Measurements from ENCODE around the gene LAIR1. TPM values are rescaled to one million over a fixed set of nuclear protein-coding genes. Genes with fewer than 3 reads are reported as not detected.

LAIR1 gene
- polyA plus RNA-seq, 1 of the 3 experiments (the other 2 are of a cell fraction), result not detected

DNA sequence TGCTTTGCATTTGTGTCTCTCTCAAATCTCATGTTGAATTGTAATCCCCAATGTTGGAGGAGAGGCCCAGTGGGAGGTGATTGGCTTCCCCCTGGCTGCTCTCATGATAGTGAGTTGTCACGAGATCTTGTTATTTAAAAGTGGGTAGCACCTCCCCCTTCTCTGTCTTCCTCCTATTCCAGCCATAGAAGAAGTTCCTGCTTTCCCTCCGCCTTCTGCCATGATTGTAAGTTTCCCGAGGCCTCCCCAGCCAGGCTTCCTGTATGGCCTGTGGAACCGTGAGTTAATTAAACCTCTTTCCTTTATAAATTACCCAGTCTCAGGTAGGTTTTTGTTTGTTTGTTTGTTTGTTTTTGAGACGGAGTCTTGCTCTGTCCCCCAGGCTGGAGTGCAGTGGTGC lies 29.6 kb downstream of the LAIR1 start:
- H4K20me1 ChIP-seq (ENCODE audit: insufficient read depth), result no peaks in the 10 kb centered on the region
- H3K9me2 ChIP-seq, result no peaks in the 10 kb centered on the region
- H3K27ac ChIP-seq (ENCODE audit: low read depth in 2 of 2, low read length in 1 of 2), result no peak overlapping the region
- H3K4me1 ChIP-seq (ENCODE audit: control insufficient read depth in 1 of 2, insufficient read depth in 2 of 2, low read depth in 1 of 2, low read length in 1 of 2), result no peaks in the 10 kb centered on the region
- peaks cover 78% of the 10 kb centered on the region for H3K27me3 ChIP-seq (ENCODE audit: insufficient read depth)
- H3K4me2 ChIP-seq, result no peak overlapping the region
- H3K36me3 ChIP-seq (replicated peaks in 1 of 2; ENCODE audit: control insufficient read depth in 1 of 2, insufficient read depth in 2 of 2, low read length in 1 of 2), result no peaks in the 10 kb centered on the region
- H2AFZ ChIP-seq (ENCODE audit: low read depth), result no peak overlapping the region
- WGBS (ENCODE audit: low lambda C conversion rate), result 16% methylated on average over 5 of the region's 5 CpGs
- no peak for DNase-seq
- H3F3A ChIP-seq (replicated peaks; ENCODE audit: insufficient read depth), result no peaks in the 10 kb centered on the region
- H3K79me2 ChIP-seq (ENCODE audit: insufficient read depth), result no peaks in the 10 kb centered on the region
- no peaks in the 10 kb centered on the region for H3K9me3 ChIP-seq
- ChIA-PET CTCF (no interaction called here), POLR2A (no interaction called here)
- no peak overlapping the region for H3K9ac ChIP-seq
- no peak for TF ChIP-seq GABPA (IDR thresholded peaks at IDR 0.05; ENCODE audit: low read depth)
- TF ChIP-seq MXI1 (IDR thresholded peaks at IDR 0.05; ENCODE audit: low read depth, low read length), result no peak
- no peak for TF ChIP-seq NFIC (IDR thresholded peaks at IDR 0.05; ENCODE audit: borderline replicate concordance)
- TF ChIP-seq, protein P1, sequence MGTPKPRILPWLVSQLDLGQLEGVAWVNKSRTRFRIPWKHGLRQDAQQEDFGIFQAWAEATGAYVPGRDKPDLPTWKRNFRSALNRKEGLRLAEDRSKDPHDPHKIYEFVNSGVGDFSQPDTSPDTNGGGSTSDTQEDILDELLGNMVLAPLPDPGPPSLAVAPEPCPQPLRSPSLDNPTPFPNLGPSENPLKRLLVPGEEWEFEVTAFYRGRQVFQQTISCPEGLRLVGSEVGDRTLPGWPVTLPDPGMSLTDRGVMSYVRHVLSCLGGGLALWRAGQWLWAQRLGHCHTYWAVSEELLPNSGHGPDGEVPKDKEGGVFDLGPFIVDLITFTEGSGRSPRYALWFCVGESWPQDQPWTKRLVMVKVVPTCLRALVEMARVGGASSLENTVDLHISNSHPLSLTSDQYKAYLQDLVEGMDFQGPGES (IDR thresholded peaks at IDR 0.05; ENCODE audit: low read depth, low read length), result no peak
- TF ChIP-seq FOSL2 (IDR thresholded peaks at IDR 0.05; ENCODE audit: borderline replicate concordance, low read depth), result no peak
- TF ChIP-seq, protein P2, sequence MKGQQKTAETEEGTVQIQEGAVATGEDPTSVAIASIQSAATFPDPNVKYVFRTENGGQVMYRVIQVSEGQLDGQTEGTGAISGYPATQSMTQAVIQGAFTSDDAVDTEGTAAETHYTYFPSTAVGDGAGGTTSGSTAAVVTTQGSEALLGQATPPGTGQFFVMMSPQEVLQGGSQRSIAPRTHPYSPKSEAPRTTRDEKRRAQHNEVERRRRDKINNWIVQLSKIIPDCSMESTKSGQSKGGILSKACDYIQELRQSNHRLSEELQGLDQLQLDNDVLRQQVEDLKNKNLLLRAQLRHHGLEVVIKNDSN (IDR thresholded peaks at IDR 0.05; ENCODE audit: borderline replicate concordance, low read depth), result no peak
- TF ChIP-seq FOXJ3 (CRISPR knock-in tag; IDR thresholded peaks at IDR 0.05), result no peak
- no peak overlapping the region for H3K4me3 ChIP-seq (ENCODE audit: low read depth in 2 of 2, low read length in 1 of 2)

DNA sequence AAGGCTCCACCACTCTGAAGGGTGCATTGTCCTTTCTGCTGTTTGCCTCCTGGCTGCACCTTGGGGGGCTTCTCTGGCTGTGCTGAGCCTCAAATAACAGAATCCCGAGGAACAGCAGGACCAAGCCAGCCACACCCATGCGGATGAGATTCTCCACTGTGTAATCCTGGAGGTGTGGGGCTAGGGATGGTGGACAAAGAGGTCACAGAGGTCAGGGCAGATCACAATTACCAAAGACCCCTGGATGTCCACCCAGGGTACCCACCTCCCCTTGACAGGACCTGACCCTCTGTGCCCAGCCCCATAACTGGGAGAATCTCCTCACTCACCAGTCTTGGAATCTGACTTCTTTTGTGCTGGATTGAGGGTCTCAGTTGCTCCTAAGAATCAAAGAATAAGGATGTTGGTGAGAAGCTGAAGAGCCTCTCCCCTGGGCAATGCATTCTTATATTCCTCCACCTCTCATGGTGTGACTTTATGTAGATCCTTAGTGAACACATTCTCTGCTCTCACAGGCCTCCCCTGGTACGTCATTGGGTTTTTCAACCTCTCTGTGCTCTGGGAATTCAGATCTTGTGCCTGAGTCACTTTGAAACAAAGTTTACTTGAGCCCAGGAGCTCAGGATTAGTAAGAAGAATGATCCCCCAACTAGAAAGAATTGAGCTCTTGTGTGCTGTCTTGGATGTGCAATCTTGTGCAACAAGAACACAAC lies 31.0 kb downstream of the LAIR1 start:
- no peaks in the 10 kb centered on the region for H3F3A ChIP-seq (replicated peaks; ENCODE audit: insufficient read depth)
- H3K79me2 ChIP-seq (ENCODE audit: insufficient read depth), result no peaks in the 10 kb centered on the region
- H2AFZ ChIP-seq (ENCODE audit: low read depth), result no peak overlapping the region
- DNase-seq, result no peak
- H3K4me3 ChIP-seq (ENCODE audit: low read depth in 2 of 2, low read length in 1 of 2), result no peak overlapping the region
- TF ChIP-seq, protein P3, sequence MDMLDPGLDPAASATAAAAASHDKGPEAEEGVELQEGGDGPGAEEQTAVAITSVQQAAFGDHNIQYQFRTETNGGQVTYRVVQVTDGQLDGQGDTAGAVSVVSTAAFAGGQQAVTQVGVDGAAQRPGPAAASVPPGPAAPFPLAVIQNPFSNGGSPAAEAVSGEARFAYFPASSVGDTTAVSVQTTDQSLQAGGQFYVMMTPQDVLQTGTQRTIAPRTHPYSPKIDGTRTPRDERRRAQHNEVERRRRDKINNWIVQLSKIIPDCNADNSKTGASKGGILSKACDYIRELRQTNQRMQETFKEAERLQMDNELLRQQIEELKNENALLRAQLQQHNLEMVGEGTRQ (IDR thresholded peaks at IDR 0.05; ENCODE audit: borderline replicate concordance, low read depth, low read length), result no peak
- TF ChIP-seq, protein P2 (IDR thresholded peaks at IDR 0.05; ENCODE audit: borderline replicate concordance, low read depth), result no peak
- no peak for TF ChIP-seq SMC3 (IDR thresholded peaks at IDR 0.05; ENCODE audit: low read depth, low read length)
- TF ChIP-seq, protein P4, sequence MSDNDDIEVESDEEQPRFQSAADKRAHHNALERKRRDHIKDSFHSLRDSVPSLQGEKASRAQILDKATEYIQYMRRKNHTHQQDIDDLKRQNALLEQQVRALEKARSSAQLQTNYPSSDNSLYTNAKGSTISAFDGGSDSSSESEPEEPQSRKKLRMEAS (IDR thresholded peaks at IDR 0.05; ENCODE audit: low read depth), result no peak
- no peak for TF ChIP-seq JUND (IDR thresholded peaks at IDR 0.05)
- no peak for TF ChIP-seq FOXM1 (IDR thresholded peaks at IDR 0.05; ENCODE audit: low read depth)
- TF ChIP-seq SIN3A (IDR thresholded peaks at IDR 0.05; ENCODE audit: borderline replicate concordance, low read depth, low read length), result no peak
- no peak for TF ChIP-seq RCOR1 (IDR thresholded peaks at IDR 0.05; ENCODE audit: low read length)
- no peak for TF ChIP-seq CHD2 (IDR thresholded peaks at IDR 0.05; ENCODE audit: low read length, partially characterized antibody)
- no peak for TF ChIP-seq RXRA (IDR thresholded peaks at IDR 0.05; ENCODE audit: borderline replicate concordance, low read depth)
- CTCF ChIA-PET, result interaction anchor here (1.0 to 1.2 kb wide), 2 partner anchors 9 to 57 kb away, joined by 3 read pairs; no protein-coding TSS in a partner anchor
- no peaks in the 10 kb centered on the region for H3K9me3 ChIP-seq
- POLR2A ChIA-PET, result no interaction called here
- no peak overlapping the region for H3K4me2 ChIP-seq
- no peaks in the 10 kb centered on the region for H3K36me3 ChIP-seq (replicated peaks in 1 of 2; ENCODE audit: control insufficient read depth in 1 of 2, insufficient read depth in 2 of 2, low read length in 1 of 2)
- H3K27me3 ChIP-seq (ENCODE audit: insufficient read depth), result peaks cover 74% of the 10 kb centered on the region
- H3K9me2 ChIP-seq, result no peaks in the 10 kb centered on the region
- no peak overlapping the region for H3K9ac ChIP-seq
- no peaks in the 10 kb centered on the region for H4K20me1 ChIP-seq (ENCODE audit: insufficient read depth)
- H3K4me1 ChIP-seq (ENCODE audit: control insufficient read depth in 1 of 2, insufficient read depth in 2 of 2, low read depth in 1 of 2, low read length in 1 of 2), result no peaks in the 10 kb centered on the region
- H3K27ac ChIP-seq (ENCODE audit: low read depth in 2 of 2, low read length in 1 of 2), result no peak overlapping the region
- 4% methylated on average over 3 of the region's 3 CpGs for WGBS (ENCODE audit: low lambda C conversion rate)
